SK-N-SH treated with all-trans-retinoic acid at 6 μM for 48 hours (cell line): ENCODE measurements around the gene CTIF.

Experiments used
- ATAC-seq: fragments of 200-7000 bp; cut with Tn5 transposase; 3 replicates; pipeline ENCODE4 v1.9.1; 2020; ENCODE audit warnings: mild to moderate bottlenecking, moderate library complexity
- BACH2 ChIP-seq: fragments of 250-450 bp; sonication (Bioruptor Pico); IDR thresholded peaks from 2 replicates; pipeline ENCODE4 v1.9.0; 2021; ENCODE audit warnings: mild to moderate bottlenecking, borderline replicate concordance
- CSDC2 ChIP-seq: fragments of 250-450 bp; sonication (Bioruptor Pico); IDR thresholded peaks from 2 replicates; pipeline ENCODE4 v1.5.0; 2020; ENCODE audit warnings: mild to moderate bottlenecking, moderate library complexity
- CSRNP3 ChIP-seq: fragments of 250-450 bp; sonication (Bioruptor Pico); IDR thresholded peaks from 2 replicates; pipeline ENCODE4 v1.5.1; 2021; ENCODE audit warnings: mild to moderate bottlenecking, moderate library complexity
- ESRRG ChIP-seq: fragments of 250-450 bp; sonication (Bioruptor Pico); IDR thresholded peaks from 2 replicates; pipeline ENCODE4 v1.6.1; 2021; ENCODE audit warnings: mild to moderate bottlenecking
- GLIS3 ChIP-seq: fragments of 250-450 bp; sonication (Bioruptor Pico); IDR thresholded peaks from 2 replicates; pipeline ENCODE4 v1.5.0; 2020; ENCODE audit warnings: mild to moderate bottlenecking, moderate library complexity
- ISL1 ChIP-seq: fragments of 250-450 bp; sonication (Bioruptor Pico); IDR thresholded peaks from 2 replicates; pipeline ENCODE4 v2.1.2; 2022; ENCODE audit warnings: mild to moderate bottlenecking, moderate library complexity
- PATZ1 ChIP-seq: fragments of 250-450 bp; sonication (Bioruptor Pico); IDR thresholded peaks from 2 replicates; pipeline ENCODE4 v1.8.0; 2020; ENCODE audit warnings: mild to moderate bottlenecking, moderate library complexity, borderline replicate concordance
- POU6F1 ChIP-seq: fragments of 250-450 bp; sonication (Bioruptor Pico); IDR thresholded peaks from 2 replicates; pipeline ENCODE4 v1.8.0; 2021; ENCODE audit warnings: low read depth, mild to moderate bottlenecking, moderate library complexity, borderline replicate concordance
- PPARA ChIP-seq: fragments of 250-450 bp; sonication (Bioruptor Pico); IDR thresholded peaks from 2 replicates; pipeline ENCODE4 v1.5.0; 2020; ENCODE audit warnings: mild to moderate bottlenecking, borderline replicate concordance
- TCF4 ChIP-seq: fragments of 250-450 bp; sonication (Bioruptor Pico); IDR thresholded peaks from 2 replicates; pipeline ENCODE4 v1.8.0; 2021; ENCODE audit warnings: mild to moderate bottlenecking, moderate library complexity, borderline replicate concordance
- TOX ChIP-seq: fragments of 250-450 bp; sonication (Bioruptor Pico); IDR thresholded peaks from 2 replicates; pipeline ENCODE4 v1.8.0; 2021; ENCODE audit warnings: mild to moderate bottlenecking, moderate library complexity, borderline replicate concordance
- ZC3H10 ChIP-seq: fragments of 250-450 bp; sonication (Bioruptor Pico); IDR thresholded peaks from 2 replicates; pipeline ENCODE4 v1.5.1; 2021; ENCODE audit warnings: mild to moderate bottlenecking, moderate library complexity
- ZNF70 ChIP-seq: fragments of 450-650 bp; formaldehyde crosslinking; IDR thresholded peaks from 2 replicates; pipeline ENCODE4 v1.5.0; 2020; ENCODE audit warnings: mild to moderate bottlenecking, moderate library complexity
- ZNF8 ChIP-seq: fragments of 450-650 bp; formaldehyde crosslinking; IDR thresholded peaks from 2 replicates; pipeline ENCODE4 v1.5.0; 2020; ENCODE audit warnings: mild to moderate bottlenecking, moderate library complexity
- TF ChIP-seq, protein P1 (sequence below): fragments of 250-450 bp; sonication (Bioruptor Pico); IDR thresholded peaks from 2 replicates; pipeline ENCODE4 v1.5.0; 2020; ENCODE audit warnings: mild to moderate bottlenecking, moderate library complexity
- TF ChIP-seq, protein P2 (sequence below): fragments of 250-450 bp; sonication (Bioruptor Pico); IDR thresholded peaks from 2 replicates; pipeline ENCODE4 v1.5.1; 2020; ENCODE audit warnings: low read depth, mild to moderate bottlenecking, moderate library complexity

The CTIF gene

GRCh38 chr18:48819276-48819675, 280.4 kb downstream of the CTIF start:
- no peak for ATAC-seq
- no peak for TF ChIP-seq ZC3H10 (CRISPR knock-in tag)
- TF ChIP-seq ZNF70 (CRISPR knock-in tag): no peak
- TF ChIP-seq CSDC2 (CRISPR knock-in tag): no peak
- no peak for TF ChIP-seq TOX (CRISPR knock-in tag)
- TF ChIP-seq TCF4: no peak
- no peak for TF ChIP-seq POU6F1 (CRISPR knock-in tag)
- no peak for TF ChIP-seq GLIS3 (CRISPR knock-in tag)
- TF ChIP-seq PATZ1 (CRISPR knock-in tag): no peak
- no peak for TF ChIP-seq ISL1 (CRISPR knock-in tag)
- TF ChIP-seq CSRNP3 (CRISPR knock-in tag): no peak
- TF ChIP-seq, protein P1, sequence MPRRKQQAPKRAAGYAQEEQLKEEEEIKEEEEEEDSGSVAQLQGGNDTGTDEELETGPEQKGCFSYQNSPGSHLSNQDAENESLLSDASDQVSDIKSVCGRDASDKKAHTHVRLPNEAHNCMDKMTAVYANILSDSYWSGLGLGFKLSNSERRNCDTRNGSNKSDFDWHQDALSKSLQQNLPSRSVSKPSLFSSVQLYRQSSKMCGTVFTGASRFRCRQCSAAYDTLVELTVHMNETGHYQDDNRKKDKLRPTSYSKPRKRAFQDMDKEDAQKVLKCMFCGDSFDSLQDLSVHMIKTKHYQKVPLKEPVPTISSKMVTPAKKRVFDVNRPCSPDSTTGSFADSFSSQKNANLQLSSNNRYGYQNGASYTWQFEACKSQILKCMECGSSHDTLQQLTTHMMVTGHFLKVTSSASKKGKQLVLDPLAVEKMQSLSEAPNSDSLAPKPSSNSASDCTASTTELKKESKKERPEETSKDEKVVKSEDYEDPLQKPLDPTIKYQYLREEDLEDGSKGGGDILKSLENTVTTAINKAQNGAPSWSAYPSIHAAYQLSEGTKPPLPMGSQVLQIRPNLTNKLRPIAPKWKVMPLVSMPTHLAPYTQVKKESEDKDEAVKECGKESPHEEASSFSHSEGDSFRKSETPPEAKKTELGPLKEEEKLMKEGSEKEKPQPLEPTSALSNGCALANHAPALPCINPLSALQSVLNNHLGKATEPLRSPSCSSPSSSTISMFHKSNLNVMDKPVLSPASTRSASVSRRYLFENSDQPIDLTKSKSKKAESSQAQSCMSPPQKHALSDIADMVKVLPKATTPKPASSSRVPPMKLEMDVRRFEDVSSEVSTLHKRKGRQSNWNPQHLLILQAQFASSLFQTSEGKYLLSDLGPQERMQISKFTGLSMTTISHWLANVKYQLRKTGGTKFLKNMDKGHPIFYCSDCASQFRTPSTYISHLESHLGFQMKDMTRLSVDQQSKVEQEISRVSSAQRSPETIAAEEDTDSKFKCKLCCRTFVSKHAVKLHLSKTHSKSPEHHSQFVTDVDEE: no peak
- no peak for TF ChIP-seq ZNF8 (CRISPR knock-in tag)
- TF ChIP-seq BACH2 (CRISPR knock-in tag): no peak

- no peak for ATAC-seq
- TF ChIP-seq PATZ1 (CRISPR knock-in tag): no peak
- no peak for TF ChIP-seq ESRRG (CRISPR knock-in tag)
- TF ChIP-seq, protein P2, sequence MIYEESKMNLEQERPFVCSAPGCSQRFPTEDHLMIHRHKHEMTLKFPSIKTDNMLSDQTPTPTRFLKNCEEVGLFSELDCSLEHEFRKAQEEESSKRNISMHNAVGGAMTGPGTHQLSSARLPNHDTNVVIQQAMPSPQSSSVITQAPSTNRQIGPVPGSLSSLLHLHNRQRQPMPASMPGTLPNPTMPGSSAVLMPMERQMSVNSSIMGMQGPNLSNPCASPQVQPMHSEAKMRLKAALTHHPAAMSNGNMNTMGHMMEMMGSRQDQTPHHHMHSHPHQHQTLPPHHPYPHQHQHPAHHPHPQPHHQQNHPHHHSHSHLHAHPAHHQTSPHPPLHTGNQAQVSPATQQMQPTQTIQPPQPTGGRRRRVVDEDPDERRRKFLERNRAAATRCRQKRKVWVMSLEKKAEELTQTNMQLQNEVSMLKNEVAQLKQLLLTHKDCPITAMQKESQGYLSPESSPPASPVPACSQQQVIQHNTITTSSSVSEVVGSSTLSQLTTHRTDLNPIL (CRISPR knock-in tag): no peak
- no peak for TF ChIP-seq GLIS3 (CRISPR knock-in tag)
- no peak for TF ChIP-seq PPARA (CRISPR knock-in tag)
- no peak for TF ChIP-seq BACH2 (CRISPR knock-in tag)
- no peak for TF ChIP-seq CSRNP3 (CRISPR knock-in tag)
These were observed 281.1 kb downstream of the CTIF start for GRCh38 chr18:48819781-48820482.
